ENCODE results near the gene VPS45. TPM values are rescaled to one million over a fixed set of nuclear protein-coding genes. Genes with fewer than 3 reads are reported as not detected.

Gene VPS45
- total and polyA plus RNA-seq, 2 of the 13 experiments (the other 11 are each of a cell fraction or from before 2014, with no cell fraction given): 15.2 to 25.2 TPM

DNA sequence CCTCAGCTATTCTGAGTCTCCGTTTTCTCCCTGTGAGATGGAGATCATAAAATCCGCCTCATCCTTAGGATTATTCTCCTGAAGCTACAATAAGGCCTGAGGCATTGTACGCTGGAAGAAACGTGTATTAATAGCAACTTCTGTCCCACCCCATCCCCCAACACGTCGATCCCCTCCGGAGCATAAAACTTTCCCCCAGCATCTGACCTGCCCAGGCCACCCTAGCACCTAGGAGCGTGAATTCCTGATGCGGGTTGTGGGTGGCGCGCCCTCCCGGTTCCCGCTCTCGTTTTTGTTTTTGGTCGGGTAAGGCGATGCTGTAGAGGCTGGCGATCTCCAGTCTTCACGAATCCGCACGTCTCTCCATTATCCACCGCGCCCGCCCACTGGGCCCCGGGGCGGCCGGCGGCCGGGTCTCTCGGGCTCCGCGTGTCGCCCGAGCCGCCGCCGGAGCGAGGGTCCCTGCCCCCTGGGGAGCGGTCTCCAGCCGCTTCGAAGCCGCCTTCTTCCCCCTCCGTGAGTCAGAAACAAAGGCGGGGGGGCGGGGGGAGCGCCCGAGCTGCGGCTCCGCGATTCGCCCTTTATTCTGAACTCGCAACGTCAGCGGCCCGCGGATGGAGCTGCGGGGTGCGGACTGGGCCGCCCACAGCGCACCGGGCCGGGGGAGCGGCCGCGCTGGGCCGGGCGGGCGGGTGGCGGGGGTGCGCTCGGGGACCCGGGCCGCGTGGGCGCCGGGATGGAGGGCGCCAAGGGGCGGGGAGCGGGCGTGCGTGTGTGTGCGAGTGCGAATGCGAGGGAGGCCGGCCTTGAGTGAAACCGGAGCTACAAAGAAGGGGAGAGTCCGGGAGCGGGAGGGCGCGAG lies 81.9 kb downstream of the VPS45 start, which contains the start of gene PLEKHO1 (continued):
- TF ChIP-seq, protein P1, sequence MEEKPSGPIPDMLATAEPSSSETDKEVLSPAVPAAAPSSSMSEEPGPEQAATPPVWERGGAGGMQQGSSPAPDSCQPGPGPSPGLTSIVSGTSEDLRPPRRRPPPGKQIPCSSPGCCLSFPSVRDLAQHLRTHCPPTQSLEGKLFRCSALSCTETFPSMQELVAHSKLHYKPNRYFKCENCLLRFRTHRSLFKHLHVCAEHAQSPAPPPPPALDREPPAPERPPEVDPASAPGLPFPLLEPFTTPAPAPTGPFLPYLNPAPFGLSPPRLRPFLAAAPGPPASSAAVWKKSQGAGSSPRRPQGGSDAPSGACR (CRISPR knock-in tag; IDR thresholded peaks at IDR 0.05): no peak
- TF ChIP-seq, protein P2, sequence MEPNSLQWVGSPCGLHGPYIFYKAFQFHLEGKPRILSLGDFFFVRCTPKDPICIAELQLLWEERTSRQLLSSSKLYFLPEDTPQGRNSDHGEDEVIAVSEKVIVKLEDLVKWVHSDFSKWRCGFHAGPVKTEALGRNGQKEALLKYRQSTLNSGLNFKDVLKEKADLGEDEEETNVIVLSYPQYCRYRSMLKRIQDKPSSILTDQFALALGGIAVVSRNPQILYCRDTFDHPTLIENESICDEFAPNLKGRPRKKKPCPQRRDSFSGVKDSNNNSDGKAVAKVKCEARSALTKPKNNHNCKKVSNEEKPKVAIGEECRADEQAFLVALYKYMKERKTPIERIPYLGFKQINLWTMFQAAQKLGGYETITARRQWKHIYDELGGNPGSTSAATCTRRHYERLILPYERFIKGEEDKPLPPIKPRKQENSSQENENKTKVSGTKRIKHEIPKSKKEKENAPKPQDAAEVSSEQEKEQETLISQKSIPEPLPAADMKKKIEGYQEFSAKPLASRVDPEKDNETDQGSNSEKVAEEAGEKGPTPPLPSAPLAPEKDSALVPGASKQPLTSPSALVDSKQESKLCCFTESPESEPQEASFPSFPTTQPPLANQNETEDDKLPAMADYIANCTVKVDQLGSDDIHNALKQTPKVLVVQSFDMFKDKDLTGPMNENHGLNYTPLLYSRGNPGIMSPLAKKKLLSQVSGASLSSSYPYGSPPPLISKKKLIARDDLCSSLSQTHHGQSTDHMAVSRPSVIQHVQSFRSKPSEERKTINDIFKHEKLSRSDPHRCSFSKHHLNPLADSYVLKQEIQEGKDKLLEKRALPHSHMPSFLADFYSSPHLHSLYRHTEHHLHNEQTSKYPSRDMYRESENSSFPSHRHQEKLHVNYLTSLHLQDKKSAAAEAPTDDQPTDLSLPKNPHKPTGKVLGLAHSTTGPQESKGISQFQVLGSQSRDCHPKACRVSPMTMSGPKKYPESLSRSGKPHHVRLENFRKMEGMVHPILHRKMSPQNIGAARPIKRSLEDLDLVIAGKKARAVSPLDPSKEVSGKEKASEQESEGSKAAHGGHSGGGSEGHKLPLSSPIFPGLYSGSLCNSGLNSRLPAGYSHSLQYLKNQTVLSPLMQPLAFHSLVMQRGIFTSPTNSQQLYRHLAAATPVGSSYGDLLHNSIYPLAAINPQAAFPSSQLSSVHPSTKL (CRISPR knock-in tag; IDR thresholded peaks at IDR 0.05): no peak
- TF ChIP-seq IRF2 (CRISPR knock-in tag; IDR thresholded peaks at IDR 0.05): no peak
- TF ChIP-seq IKZF1 (IDR thresholded peaks at IDR 0.05): no peak
- TF ChIP-seq ZFP36 (IDR thresholded peaks at IDR 0.05; ENCODE audit: borderline replicate concordance, low read depth, low read length, partially characterized antibody): no peak
- TF ChIP-seq ZSCAN30 (CRISPR knock-in tag; IDR thresholded peaks at IDR 0.05): no peak
- TF ChIP-seq SALL2 (CRISPR knock-in tag; IDR thresholded peaks at IDR 0.05): no peak
- no peak for TF ChIP-seq ZNF234 (CRISPR knock-in tag; conservative IDR thresholded peaks at IDR 0.05)
- TF ChIP-seq, protein P3, sequence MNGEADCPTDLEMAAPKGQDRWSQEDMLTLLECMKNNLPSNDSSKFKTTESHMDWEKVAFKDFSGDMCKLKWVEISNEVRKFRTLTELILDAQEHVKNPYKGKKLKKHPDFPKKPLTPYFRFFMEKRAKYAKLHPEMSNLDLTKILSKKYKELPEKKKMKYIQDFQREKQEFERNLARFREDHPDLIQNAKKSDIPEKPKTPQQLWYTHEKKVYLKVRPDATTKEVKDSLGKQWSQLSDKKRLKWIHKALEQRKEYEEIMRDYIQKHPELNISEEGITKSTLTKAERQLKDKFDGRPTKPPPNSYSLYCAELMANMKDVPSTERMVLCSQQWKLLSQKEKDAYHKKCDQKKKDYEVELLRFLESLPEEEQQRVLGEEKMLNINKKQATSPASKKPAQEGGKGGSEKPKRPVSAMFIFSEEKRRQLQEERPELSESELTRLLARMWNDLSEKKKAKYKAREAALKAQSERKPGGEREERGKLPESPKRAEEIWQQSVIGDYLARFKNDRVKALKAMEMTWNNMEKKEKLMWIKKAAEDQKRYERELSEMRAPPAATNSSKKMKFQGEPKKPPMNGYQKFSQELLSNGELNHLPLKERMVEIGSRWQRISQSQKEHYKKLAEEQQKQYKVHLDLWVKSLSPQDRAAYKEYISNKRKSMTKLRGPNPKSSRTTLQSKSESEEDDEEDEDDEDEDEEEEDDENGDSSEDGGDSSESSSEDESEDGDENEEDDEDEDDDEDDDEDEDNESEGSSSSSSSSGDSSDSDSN (CRISPR knock-in tag; IDR thresholded peaks at IDR 0.05): peak; percentile 56; the same call in 1 of the 2 replicates
- no peak for TF ChIP-seq DNMT3B (CRISPR knock-in tag; conservative IDR thresholded peaks at IDR 0.05)
- TF ChIP-seq MED1 (CRISPR knock-in tag; IDR thresholded peaks at IDR 0.05): no peak
- TF ChIP-seq, protein P4, sequence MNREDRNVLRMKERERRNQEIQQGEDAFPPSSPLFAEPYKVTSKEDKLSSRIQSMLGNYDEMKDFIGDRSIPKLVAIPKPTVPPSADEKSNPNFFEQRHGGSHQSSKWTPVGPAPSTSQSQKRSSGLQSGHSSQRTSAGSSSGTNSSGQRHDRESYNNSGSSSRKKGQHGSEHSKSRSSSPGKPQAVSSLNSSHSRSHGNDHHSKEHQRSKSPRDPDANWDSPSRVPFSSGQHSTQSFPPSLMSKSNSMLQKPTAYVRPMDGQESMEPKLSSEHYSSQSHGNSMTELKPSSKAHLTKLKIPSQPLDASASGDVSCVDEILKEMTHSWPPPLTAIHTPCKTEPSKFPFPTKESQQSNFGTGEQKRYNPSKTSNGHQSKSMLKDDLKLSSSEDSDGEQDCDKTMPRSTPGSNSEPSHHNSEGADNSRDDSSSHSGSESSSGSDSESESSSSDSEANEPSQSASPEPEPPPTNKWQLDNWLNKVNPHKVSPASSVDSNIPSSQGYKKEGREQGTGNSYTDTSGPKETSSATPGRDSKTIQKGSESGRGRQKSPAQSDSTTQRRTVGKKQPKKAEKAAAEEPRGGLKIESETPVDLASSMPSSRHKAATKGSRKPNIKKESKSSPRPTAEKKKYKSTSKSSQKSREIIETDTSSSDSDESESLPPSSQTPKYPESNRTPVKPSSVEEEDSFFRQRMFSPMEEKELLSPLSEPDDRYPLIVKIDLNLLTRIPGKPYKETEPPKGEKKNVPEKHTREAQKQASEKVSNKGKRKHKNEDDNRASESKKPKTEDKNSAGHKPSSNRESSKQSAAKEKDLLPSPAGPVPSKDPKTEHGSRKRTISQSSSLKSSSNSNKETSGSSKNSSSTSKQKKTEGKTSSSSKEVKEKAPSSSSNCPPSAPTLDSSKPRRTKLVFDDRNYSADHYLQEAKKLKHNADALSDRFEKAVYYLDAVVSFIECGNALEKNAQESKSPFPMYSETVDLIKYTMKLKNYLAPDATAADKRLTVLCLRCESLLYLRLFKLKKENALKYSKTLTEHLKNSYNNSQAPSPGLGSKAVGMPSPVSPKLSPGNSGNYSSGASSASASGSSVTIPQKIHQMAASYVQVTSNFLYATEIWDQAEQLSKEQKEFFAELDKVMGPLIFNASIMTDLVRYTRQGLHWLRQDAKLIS (CRISPR knock-in tag; IDR thresholded peaks at IDR 0.05): no peak
- TF ChIP-seq, protein P5, sequence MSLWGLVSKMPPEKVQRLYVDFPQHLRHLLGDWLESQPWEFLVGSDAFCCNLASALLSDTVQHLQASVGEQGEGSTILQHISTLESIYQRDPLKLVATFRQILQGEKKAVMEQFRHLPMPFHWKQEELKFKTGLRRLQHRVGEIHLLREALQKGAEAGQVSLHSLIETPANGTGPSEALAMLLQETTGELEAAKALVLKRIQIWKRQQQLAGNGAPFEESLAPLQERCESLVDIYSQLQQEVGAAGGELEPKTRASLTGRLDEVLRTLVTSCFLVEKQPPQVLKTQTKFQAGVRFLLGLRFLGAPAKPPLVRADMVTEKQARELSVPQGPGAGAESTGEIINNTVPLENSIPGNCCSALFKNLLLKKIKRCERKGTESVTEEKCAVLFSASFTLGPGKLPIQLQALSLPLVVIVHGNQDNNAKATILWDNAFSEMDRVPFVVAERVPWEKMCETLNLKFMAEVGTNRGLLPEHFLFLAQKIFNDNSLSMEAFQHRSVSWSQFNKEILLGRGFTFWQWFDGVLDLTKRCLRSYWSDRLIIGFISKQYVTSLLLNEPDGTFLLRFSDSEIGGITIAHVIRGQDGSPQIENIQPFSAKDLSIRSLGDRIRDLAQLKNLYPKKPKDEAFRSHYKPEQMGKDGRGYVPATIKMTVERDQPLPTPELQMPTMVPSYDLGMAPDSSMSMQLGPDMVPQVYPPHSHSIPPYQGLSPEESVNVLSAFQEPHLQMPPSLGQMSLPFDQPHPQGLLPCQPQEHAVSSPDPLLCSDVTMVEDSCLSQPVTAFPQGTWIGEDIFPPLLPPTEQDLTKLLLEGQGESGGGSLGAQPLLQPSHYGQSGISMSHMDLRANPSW (CRISPR knock-in tag; IDR thresholded peaks at IDR 0.05; ENCODE audit: borderline replicate concordance): no peak
- no peak for TF ChIP-seq ZNF501 (CRISPR knock-in tag; IDR thresholded peaks at IDR 0.05)
- no peak for TF ChIP-seq DMAP1 (CRISPR knock-in tag; IDR thresholded peaks at IDR 0.05)
- no peak for TF ChIP-seq ZEB1 (IDR thresholded peaks at IDR 0.05; ENCODE audit: insufficient replicate concordance, low read depth)

Measured in HepG2 (cell line).